GM12892 (cell line): Measurements from ENCODE around the gene PEPD.

Experiments
- POLR2A ChIP-seq: IDR thresholded peaks from 2 replicates; pipeline ENCODE4 v1.6.1; 2011; ENCODE audit warnings: low read depth, low read length, control low read depth
- POLR2AphosphoS5 ChIP-seq: IDR thresholded peaks from 2 replicates; pipeline ENCODE4 v1.6.1; 2011; ENCODE audit warnings: low read depth, low read length, control low read depth

DNA sequence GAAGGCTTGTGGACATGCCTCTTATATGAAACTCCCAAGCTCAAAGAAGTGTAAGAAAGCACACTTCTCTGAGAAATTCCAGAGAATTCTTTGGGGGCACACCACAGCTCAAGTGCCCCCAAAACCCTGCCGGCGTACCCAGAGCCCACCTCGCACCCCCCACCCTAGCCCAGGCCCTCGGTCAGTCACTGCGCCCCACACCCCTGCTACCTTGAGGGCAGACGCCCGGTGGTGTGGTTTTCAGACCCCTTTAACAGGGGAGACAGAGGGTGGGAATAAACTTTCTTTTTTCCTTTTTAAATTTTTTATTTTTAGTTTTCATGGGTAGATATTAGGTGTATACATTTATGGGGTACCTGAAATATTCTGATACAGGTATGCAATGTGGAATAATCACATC lies 29.5 kb downstream of the PEPD start:
- TF ChIP-seq POLR2AphosphoS5: no peak
- TF ChIP-seq POLR2A: no peak
